Thyroid gland (tissue), 4 donors: ENCODE measurements around the gene CFP. TPM values are rescaled to one million over a fixed set of nuclear protein-coding genes. Genes with fewer than 3 reads are reported as not detected.

Experiments
- DNase-seq, 2 donors: peaks; one replicate each; pipeline ENCODE4 v3.0.0-alpha.2; 2019
- H3K27ac ChIP-seq, 3 donors: fragments of 200-600 bp; sonication (generic); 1 replicate in 2 of 3; 2 replicates in 1 of 3; pipeline ENCODE4 v1.5.1; 2016 to 2019; ENCODE audit warnings: mild to moderate bottlenecking in 1 of 3, moderate library complexity in 1 of 3
- H3K27me3 ChIP-seq: fragments of 200-600 bp; sonication (generic); one replicate; pipeline ENCODE4 v1.5.1; 2019
- H3K36me3 ChIP-seq, 2 donors: fragments of 200-600 bp; sonication (generic); one replicate each; pipeline ENCODE4 v1.5.1; 2016 to 2019
- H3K4me1 ChIP-seq, 2 donors: fragments of 200-600 bp; sonication (generic); one replicate each; pipeline ENCODE4 v1.5.1; 2017 to 2019
- H3K4me3 ChIP-seq, 3 donors: fragments of 200-600 bp; sonication (generic); replicated peaks in 1 of 3; 1 replicate in 2 of 3; 2 replicates in 1 of 3; pipeline ENCODE4 v1.5.1; 2016; ENCODE audit warnings: mild to moderate bottlenecking in 1 of 3
- H3K9me3 ChIP-seq: fragments of 200-600 bp; sonication (generic); one replicate; pipeline ENCODE4 v1.5.1; 2017
- CTCF ChIP-seq, 6 experiments: fragments of 200-600 bp in 3 of 6; fragments of 450-650 bp in 3 of 6; sonication (generic) in 3 of 6; IDR thresholded peaks; one replicate each; pipeline ENCODE4 v1.5.1; 2016 to 2019; ENCODE audit warnings: antibody characterized with exemption in 6 of 6, mild to moderate bottlenecking in 2 of 6, inconsistent platforms in 1 of 6, moderate library complexity in 1 of 6
- POLR2A ChIP-seq, 2 donors: fragments of 450-650 bp; IDR thresholded peaks; one replicate each; pipeline ENCODE4 v1.6.1; 2017; ENCODE audit warnings: antibody characterized with exemption in 2 of 2, mild to moderate bottlenecking in 2 of 2, moderate library complexity in 1 of 2
- WGBS, 2 donors: methylation state at CpG; one replicate each; pipeline ENCODE4 v1.1.5; 2017; 5-methylcytosine and 5-hydroxymethylcytosine counted together
- intact Hi-C: fragments of 100-400 bp; cut with DNase I; formaldehyde crosslinking; loops from one replicate; pipeline ENCODE4 v1.15.1; 2023
- total RNA-seq, 4 donors: library from RNA; depleted of rRNA; stranded (reverse); fragments of >200 nt; gene quantifications; one replicate each; pipeline ENCODE4 v1.2.3, GENCODE V29; 2016

Gene CFP
- total RNA-seq, 4 donors from 2014 or later, result 1.3 to 2.3 (median 1.6) TPM

GRCh38 chrX:47577424-47577823 is 52.3 kb downstream of the CFP start:
- intact Hi-C loops, result no loop called here
- Histone ChIP-seq H3K36me3 (no peaks in the 10 kb centered on the region), H3K4me1 (peaks cover 0 to 13% of the 10 kb centered on the region in 2 donors), H3K9me3 (no peaks in the 10 kb centered on the region), H3K4me3 (no peak overlapping the region), H3K27ac (no peak overlapping the region), H3K27me3 (no peaks in the 10 kb centered on the region)
- DNase-seq, result no peak
- WGBS, 2 donors, result 60% methylated on average over 2 of the region's 9 CpGs; no CpG with 5 or more reads in 1 of the 2 donors
- TF ChIP-seq POLR2A (IDR thresholded peaks at IDR 0.05), result no peak
- TF ChIP-seq CTCF (IDR thresholded peaks at IDR 0.05), result no peak

GRCh38 chrX:47576021-47576898 is 53.5 kb downstream of the CFP start:
- DNase-seq, result no peak
- Histone ChIP-seq H3K9me3 (no peaks in the 10 kb centered on the region), H3K4me1 (peaks cover 0 to 13% of the 10 kb centered on the region in 2 donors), H3K27ac (no peak overlapping the region), H3K36me3 (peaks cover 0 to 6% of the 10 kb centered on the region in 2 donors), H3K4me3 (no peak overlapping the region), H3K27me3 (no peaks in the 10 kb centered on the region)
- intact Hi-C loops, result no loop called here
- TF ChIP-seq POLR2A (IDR thresholded peaks at IDR 0.05) (no peak), CTCF (IDR thresholded peaks at IDR 0.05) (no peak)
- WGBS, 2 donors, result 94 to 98% methylated on average over 7 to 16 of the region's 20 CpGs

- peaks cover 0 to 13% of the 10 kb centered on the region in 2 donors for H3K4me1 ChIP-seq
- H3K4me3 ChIP-seq, result no peak overlapping the region
- DNase-seq, result no peak
- 41 to 60% methylated on average over 9 to 15 of the region's 27 CpGs for WGBS, 2 donors
- peaks cover under 1 to 9% of the 10 kb centered on the region in 2 donors for H3K36me3 ChIP-seq
- H3K9me3 ChIP-seq, result no peaks in the 10 kb centered on the region
- no peaks in the 10 kb centered on the region for H3K27me3 ChIP-seq
- peak overlapping the region in 1 of 3 donors; percentile 36 for H3K27ac ChIP-seq
- intact Hi-C loops, result no loop called here
- TF ChIP-seq POLR2A (IDR thresholded peaks at IDR 0.05) (no peak), CTCF (IDR thresholded peaks at IDR 0.05) (no peak)
Observed at GRCh38 chrX:47574547-47575301, 55.0 kb downstream of the CFP start.

GRCh38 chrX:47574076-47574546 is 55.6 kb downstream of the CFP start:
- DNase-seq, result no peak
- no CpG with 5 or more reads among the region's 41 CpGs for WGBS, 2 donors
- Histone ChIP-seq H3K27ac (peak overlapping the region in 1 of 3 donors; percentile 36), H3K27me3 (no peaks in the 10 kb centered on the region), H3K36me3 (peaks cover 7 to 15% of the 10 kb centered on the region in 2 donors), H3K9me3 (no peaks in the 10 kb centered on the region), H3K4me1 (peaks cover 0 to 13% of the 10 kb centered on the region in 2 donors), H3K4me3 (no peak overlapping the region)
- TF ChIP-seq POLR2A (IDR thresholded peaks at IDR 0.05) (no peak), CTCF (IDR thresholded peaks at IDR 0.05) (no peak)
- intact Hi-C loops, result no loop called here
